HEK293 (cell line): ENCODE measurements around the gene TBC1D30.

Experiments
- CTCF ChIA-PET: fragments of 350-600 bp; formaldehyde crosslinking; extraction: SDS; loops from one replicate; lab custom pipeline; 2021; ENCODE audit warnings: antibody characterized with exemption; lab: Yijun Ruan, JAX
- POLR2A ChIA-PET: fragments of 300-600 bp; formaldehyde crosslinking; extraction: SDS; loops from one replicate; lab custom pipeline; 2020; ENCODE audit warnings: antibody characterized with exemption, inconsistent platforms; lab: Yijun Ruan, JAX
- H3K27ac ChIP-seq: fragments of 200-500 bp; sonication (Bioruptor generic); 2 replicates; pipeline ENCODE4 v1.5.1; 2014; ENCODE audit warnings: low read depth, low read length, control low read depth, inconsistent platforms; ENCODE audit errors: extremely low read depth
- H3K36me3 ChIP-seq, 2 experiments: fragments of 200-500 bp in 1 of 2; sonication (Bioruptor generic) in 1 of 2; 1 replicate in 1 of 2; 2 replicates in 1 of 2; pipeline ENCODE4 v1.5.1; 2014 to 2017; ENCODE audit warnings: inconsistent platforms in 2 of 2, low read length in 2 of 2; ENCODE audit not compliant: control insufficient read depth in 2 of 2, insufficient read depth in 1 of 2
- H3K4me1 ChIP-seq: fragments of 200-500 bp; sonication (Bioruptor generic); 2 replicates; pipeline ENCODE4 v1.5.1; 2014; ENCODE audit warnings: mild to moderate bottlenecking, low read length, inconsistent platforms; ENCODE audit not compliant: control insufficient read depth, insufficient read depth
- H3K4me3 ChIP-seq: 2 replicates; pipeline ENCODE4 v1.5.1; 2011; ENCODE audit warnings: low read depth, mild to moderate bottlenecking, control low read depth, low read length, moderate library complexity
- H3K9me3 ChIP-seq: fragments of 200-500 bp; sonication (Bioruptor generic); 2 replicates; pipeline ENCODE4 v1.5.1; 2014; ENCODE audit warnings: low read depth, low read length, inconsistent platforms; ENCODE audit not compliant: control insufficient read depth, insufficient read depth
- BCL11A ChIP-seq: fragments of 450-650 bp; formaldehyde crosslinking; IDR thresholded peaks from 2 replicates; pipeline ENCODE4 v1.5.1; 2016; ENCODE audit warnings: low read depth, missing biosample characterization, missing genetic modification characterization
- HIC1 ChIP-seq: fragments of 450-650 bp; formaldehyde crosslinking; IDR thresholded peaks from 2 replicates; pipeline ENCODE4 v1.5.1; 2016; ENCODE audit warnings: missing biosample characterization, missing genetic modification characterization
- HOXD13 ChIP-seq: sonication (generic); formaldehyde crosslinking; IDR thresholded peaks from 2 replicates; pipeline ENCODE4 v1.8.0; 2022; ENCODE audit warnings: missing genetic modification reagents, borderline replicate concordance
- KLF16 ChIP-seq: fragments of 450-650 bp; formaldehyde crosslinking; IDR thresholded peaks from 2 replicates; pipeline ENCODE4 v1.5.1; 2017; ENCODE audit warnings: missing biosample characterization, missing genetic modification characterization
- KLF9 ChIP-seq: fragments of 450-650 bp; formaldehyde crosslinking; IDR thresholded peaks from 2 replicates; pipeline ENCODE4 v1.5.1; 2016; ENCODE audit warnings: missing biosample characterization, missing genetic modification characterization, low read depth
- MEIS1 ChIP-seq: sonication (generic); formaldehyde crosslinking; IDR thresholded peaks from 2 replicates; pipeline ENCODE4 v1.8.1; 2022; ENCODE audit warnings: missing genetic modification reagents, mild to moderate bottlenecking, borderline replicate concordance
- MZF1 ChIP-seq: fragments of 450-650 bp; formaldehyde crosslinking; IDR thresholded peaks from 2 replicates; pipeline ENCODE4 v1.5.1; 2017; ENCODE audit warnings: missing biosample characterization, missing genetic modification characterization, borderline replicate concordance
- PBX3 ChIP-seq: sonication (generic); formaldehyde crosslinking; IDR thresholded peaks from 2 replicates; pipeline ENCODE4 v1.8.1; 2022; ENCODE audit warnings: mild to moderate bottlenecking, moderate library complexity, missing genetic modification reagents
- PRDM1 ChIP-seq: fragments of 450-650 bp; formaldehyde crosslinking; IDR thresholded peaks from 2 replicates; pipeline ENCODE4; 2016; ENCODE audit warnings: missing biosample characterization, missing genetic modification characterization
- PRDM10 ChIP-seq: fragments of 450-650 bp; formaldehyde crosslinking; IDR thresholded peaks from 2 replicates; pipeline ENCODE4 v1.5.1; 2016; ENCODE audit warnings: missing biosample characterization, missing genetic modification characterization
- SCRT1 ChIP-seq: fragments of 450-650 bp; formaldehyde crosslinking; IDR thresholded peaks from 2 replicates; pipeline ENCODE4 v1.5.1; 2016; ENCODE audit warnings: missing biosample characterization, missing genetic modification characterization, borderline replicate concordance
- ZFP37 ChIP-seq: fragments of 450-650 bp; formaldehyde crosslinking; IDR thresholded peaks from 2 replicates; pipeline ENCODE4 v1.5.1; 2016; ENCODE audit warnings: missing biosample characterization, missing genetic modification characterization
- ZNF132 ChIP-seq: fragments of 450-650 bp; formaldehyde crosslinking; IDR thresholded peaks from 2 replicates; pipeline ENCODE4 v1.5.1; 2017; ENCODE audit warnings: missing biosample characterization, missing genetic modification characterization, borderline replicate concordance
- ZNF202 ChIP-seq: fragments of 450-650 bp; formaldehyde crosslinking; IDR thresholded peaks from 2 replicates; pipeline ENCODE4 v1.5.1; 2016; ENCODE audit warnings: missing biosample characterization, missing genetic modification characterization, borderline replicate concordance
- ZNF335 ChIP-seq: fragments of 450-650 bp; formaldehyde crosslinking; conservative IDR thresholded peaks from 2 replicates; pipeline ENCODE4 v1.5.1; 2016; ENCODE audit warnings: missing biosample characterization, missing genetic modification characterization
- ZNF398 ChIP-seq: fragments of 450-650 bp; formaldehyde crosslinking; IDR thresholded peaks from 2 replicates; pipeline ENCODE4 v1.5.1; 2017; ENCODE audit warnings: missing biosample characterization, missing genetic modification characterization
- ZNF426 ChIP-seq: fragments of 450-650 bp; formaldehyde crosslinking; IDR thresholded peaks from 2 replicates; pipeline ENCODE4 v1.5.1; 2017; ENCODE audit warnings: missing biosample characterization, missing genetic modification characterization, mild to moderate bottlenecking, inconsistent platforms, moderate library complexity
- ZNF514 ChIP-seq: fragments of 450-650 bp; formaldehyde crosslinking; IDR thresholded peaks from 2 replicates; pipeline ENCODE4 v1.5.1; 2016; ENCODE audit warnings: missing biosample characterization, missing genetic modification characterization
- ZNF544 ChIP-seq: fragments of 450-650 bp; formaldehyde crosslinking; IDR thresholded peaks from 2 replicates; pipeline ENCODE4 v1.5.0; 2017; ENCODE audit warnings: missing biosample characterization, missing genetic modification characterization
- ZNF560 ChIP-seq: fragments of 450-650 bp; formaldehyde crosslinking; IDR thresholded peaks from 2 replicates; pipeline ENCODE4 v1.5.1; 2017; ENCODE audit warnings: missing biosample characterization, missing genetic modification characterization, borderline replicate concordance
- ZNF645 ChIP-seq: fragments of 450-650 bp; formaldehyde crosslinking; IDR thresholded peaks from 2 replicates; pipeline ENCODE4; 2016; ENCODE audit warnings: missing biosample characterization, missing genetic modification characterization
- ZNF660 ChIP-seq: fragments of 450-650 bp; IDR thresholded peaks from 2 replicates; pipeline ENCODE4 v1.5.1; 2018; ENCODE audit warnings: missing biosample characterization, mild to moderate bottlenecking, missing genetic modification characterization
- ZNF776 ChIP-seq: fragments of 450-650 bp; formaldehyde crosslinking; IDR thresholded peaks from 2 replicates; pipeline ENCODE4 v1.5.0; 2017; ENCODE audit warnings: missing biosample characterization, missing genetic modification characterization, borderline replicate concordance

TBC1D30 gene

GRCh38 chr12:64780132-64780530 lies 44.3 kb upstream of the TBC1D30 start:
- ChIA-PET CTCF (interaction anchor here (0.9 to 1.4 kb wide), 2 partner anchors 15 to 20 kb away, joined by 3 to 10 read pairs; no protein-coding TSS in a partner anchor), POLR2A (interaction anchor here (0.7 to 1.3 kb wide), 2 partner anchors 9 to 22 kb away, joined by 3 to 4 read pairs; no protein-coding TSS in a partner anchor)
- H3K9me3 ChIP-seq: no peaks in the 10 kb centered on the region
- H3K4me1 ChIP-seq: 0 out of 2 replicates have a peak, but pooled peaks cover 3% of the 10 kb centered on the region
- peak; percentile 64 for TF ChIP-seq KLF16 (tag by site-specific recombination)
- TF ChIP-seq ZFP37 (tag by site-specific recombination): 0 out of 2 replicates have a peak, but pooled peaks have one; percentile 60
- peak; percentile 44; the same call in 1 of the 2 replicates for TF ChIP-seq PRDM1 (tag by site-specific recombination)
- TF ChIP-seq ZNF132 (tag by site-specific recombination): no peak
- TF ChIP-seq ZNF202 (tag by site-specific recombination): peak; percentile 72; the same call in 1 of the 2 replicates
- 0 out of 2 replicates have a peak, but pooled peaks have one; percentile 15 for TF ChIP-seq ZNF660
- 0 out of 2 replicates have a peak, but pooled peaks have one; percentile 9 for TF ChIP-seq KLF9 (tag by site-specific recombination)
- TF ChIP-seq PRDM10 (tag by site-specific recombination): peak; percentile 57; the same call in 1 of the 2 replicates
- TF ChIP-seq ZNF335 (tag by site-specific recombination): peak; percentile 71
- no peak for TF ChIP-seq ZNF514
- no peak for TF ChIP-seq ZNF560
- peak overlapping the region; percentile 79; the same call in 1 of the 2 replicates for H3K27ac ChIP-seq
- peak overlapping the region; percentile 61 for H3K4me3 ChIP-seq
- H3K36me3 ChIP-seq: no peaks in the 10 kb centered on the region

GRCh38 chr12:64780531-64781279 lies 43.7 kb upstream of the TBC1D30 start:
- Histone ChIP-seq H3K27ac (peak overlapping the region; percentile 79), H3K4me1 (0 out of 2 replicates have a peak, but pooled peaks cover 3% of the 10 kb centered on the region), H3K9me3 (no peaks in the 10 kb centered on the region), H3K4me3 (peak overlapping the region; percentile 61), H3K36me3 (no peaks in the 10 kb centered on the region)
- CTCF ChIA-PET: interaction anchor here (0.7 to 2.7 kb wide), 6 partner anchors 15 to 406 kb away, joined by 3 to 31 read pairs (median 8); no protein-coding TSS in a partner anchor
- POLR2A ChIA-PET: interaction anchor here (0.7 to 1.3 kb wide), 2 partner anchors 9 to 21 kb away, joined by 3 to 4 read pairs; no protein-coding TSS in a partner anchor
- no peak for TF ChIP-seq ZNF645
- TF ChIP-seq PRDM1 (tag by site-specific recombination): no peak
- TF ChIP-seq MEIS1 (CRISPR knock-in tag): no peak
- no peak for TF ChIP-seq ZNF544 (tag by site-specific recombination)
- TF ChIP-seq HIC1 (tag by site-specific recombination): peak; percentile 69; the same call in 1 of the 2 replicates
- no peak for TF ChIP-seq ZNF426 (tag by site-specific recombination)
- no peak for TF ChIP-seq BCL11A (tag by site-specific recombination)
- TF ChIP-seq SCRT1 (tag by site-specific recombination): no peak
- no peak for TF ChIP-seq ZNF776 (tag by site-specific recombination)
- no peak; the same call in 1 of the 2 replicates for TF ChIP-seq PBX3 (CRISPR knock-in tag)
- TF ChIP-seq MZF1 (tag by site-specific recombination): no peak
- no peak for TF ChIP-seq ZNF398 (tag by site-specific recombination)
- TF ChIP-seq HOXD13: no peak
